Right atrium auricular region (tissue), 2 donors: ENCODE results near the gene KAZN. TPM values are rescaled to one million over a fixed set of nuclear protein-coding genes. Genes with fewer than 3 reads are reported as not detected.

ENCODE experiments used
- DNase-seq: peaks from one replicate; pipeline ENCODE4 v3.0.0-alpha.2; 2019; ENCODE audit warnings: low spot score
- H3K27ac ChIP-seq, 2 donors: fragments of 200-600 bp; sonication (generic); 1 replicate in 1 of 2; 2 replicates in 1 of 2; pipeline ENCODE4 v1.5.1; 2016 to 2019
- H3K27me3 ChIP-seq, 2 donors: fragments of 200-600 bp; sonication (generic); one replicate each; pipeline versions ENCODE4 v1.5.1 to v1.6.0; 2017 to 2019
- H3K36me3 ChIP-seq: fragments of 200-600 bp; sonication (generic); one replicate; pipeline ENCODE4 v1.5.1; 2016
- H3K4me1 ChIP-seq, 2 donors: fragments of 200-600 bp; sonication (generic); one replicate each; pipeline versions ENCODE4 v1.5.1 to v1.6.0; 2017 to 2019
- H3K4me3 ChIP-seq, 2 donors: fragments of 200-600 bp; sonication (generic); 1 replicate in 1 of 2; 2 replicates in 1 of 2; pipeline ENCODE4 v1.5.1; 2017 to 2019; ENCODE audit warnings: mild to moderate bottlenecking in 1 of 2, moderate library complexity in 1 of 2
- H3K9me3 ChIP-seq, 2 donors: fragments of 200-600 bp; sonication (generic); one replicate each; pipeline ENCODE4 v1.5.1; 2019
- total RNA-seq, 2 donors: library from RNA; depleted of rRNA; stranded (reverse); fragments of >200 nt; gene quantifications; one replicate each; pipeline ENCODE4 v1.1.0, GENCODE V29; 2016
- TF ChIP-seq, protein P1 (sequence below), 2 donors: fragments of 200-600 bp; sonication (generic); IDR thresholded peaks; one replicate each; pipeline ENCODE4 v1.5.1; 2019; ENCODE audit warnings: antibody characterized with exemption in 2 of 2

KAZN gene
- total RNA-seq, 2 donors from 2014 or later = 3.9 to 6.8 TPM

GRCh38 chr1:15027515-15027986 is 429.1 kb downstream of the KAZN start:
- no peaks in the 10 kb centered on the region for H3K9me3 ChIP-seq
- no peak overlapping the region for H3K4me3 ChIP-seq
- TF ChIP-seq, protein P1, sequence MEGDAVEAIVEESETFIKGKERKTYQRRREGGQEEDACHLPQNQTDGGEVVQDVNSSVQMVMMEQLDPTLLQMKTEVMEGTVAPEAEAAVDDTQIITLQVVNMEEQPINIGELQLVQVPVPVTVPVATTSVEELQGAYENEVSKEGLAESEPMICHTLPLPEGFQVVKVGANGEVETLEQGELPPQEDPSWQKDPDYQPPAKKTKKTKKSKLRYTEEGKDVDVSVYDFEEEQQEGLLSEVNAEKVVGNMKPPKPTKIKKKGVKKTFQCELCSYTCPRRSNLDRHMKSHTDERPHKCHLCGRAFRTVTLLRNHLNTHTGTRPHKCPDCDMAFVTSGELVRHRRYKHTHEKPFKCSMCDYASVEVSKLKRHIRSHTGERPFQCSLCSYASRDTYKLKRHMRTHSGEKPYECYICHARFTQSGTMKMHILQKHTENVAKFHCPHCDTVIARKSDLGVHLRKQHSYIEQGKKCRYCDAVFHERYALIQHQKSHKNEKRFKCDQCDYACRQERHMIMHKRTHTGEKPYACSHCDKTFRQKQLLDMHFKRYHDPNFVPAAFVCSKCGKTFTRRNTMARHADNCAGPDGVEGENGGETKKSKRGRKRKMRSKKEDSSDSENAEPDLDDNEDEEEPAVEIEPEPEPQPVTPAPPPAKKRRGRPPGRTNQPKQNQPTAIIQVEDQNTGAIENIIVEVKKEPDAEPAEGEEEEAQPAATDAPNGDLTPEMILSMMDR (IDR thresholded peaks at IDR 0.05) = peak; percentile 61 to 92
- peak; percentile 81 for DNase-seq
- no peak overlapping the region for H3K27ac ChIP-seq
- no peaks in the 10 kb centered on the region for H3K36me3 ChIP-seq
- H3K4me1 ChIP-seq = no peaks in the 10 kb centered on the region
- no peaks in the 10 kb centered on the region for H3K27me3 ChIP-seq

- Histone ChIP-seq H3K36me3 (no peaks in the 10 kb centered on the region), H3K27me3 (no peaks in the 10 kb centered on the region), H3K4me1 (no peaks in the 10 kb centered on the region), H3K9me3 (no peaks in the 10 kb centered on the region), H3K4me3 (no peak overlapping the region), H3K27ac (no peak overlapping the region)
- DNase-seq = peak; percentile 77
- TF ChIP-seq, protein P1 (IDR thresholded peaks at IDR 0.05) = no peak
Measured at GRCh38 chr1:15028102-15028501, 429.6 kb downstream of the KAZN start.

- no peaks in the 10 kb centered on the region for H3K9me3 ChIP-seq
- H3K4me3 ChIP-seq = no peak overlapping the region
- TF ChIP-seq, protein P1 (IDR thresholded peaks at IDR 0.05) = no peak
- H3K36me3 ChIP-seq = no peaks in the 10 kb centered on the region
- no peaks in the 10 kb centered on the region for H3K4me1 ChIP-seq
- no peak for DNase-seq
- no peak overlapping the region for H3K27ac ChIP-seq
- no peaks in the 10 kb centered on the region for H3K27me3 ChIP-seq
Measured at GRCh38 chr1:15028616-15029015, 430.1 kb downstream of the KAZN start.

DNA sequence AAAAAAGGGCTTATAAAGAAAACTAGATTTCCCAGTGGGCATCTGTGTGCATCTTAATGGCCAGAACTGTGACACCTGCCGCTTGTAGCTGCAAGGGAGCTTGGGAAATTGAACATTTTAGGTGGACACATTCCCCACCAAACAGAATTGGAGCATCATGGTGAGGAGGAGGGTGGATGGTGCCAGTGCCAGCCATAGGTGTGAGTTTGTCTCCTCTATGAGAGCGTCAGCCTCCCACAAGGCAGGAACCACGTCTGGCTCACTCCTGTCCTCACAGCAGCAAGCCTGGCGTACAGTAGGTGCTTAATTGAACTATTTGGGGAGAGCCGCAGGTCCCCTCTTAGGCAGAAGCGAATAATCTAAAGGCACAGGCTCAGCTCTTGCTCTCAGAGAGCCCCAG is 430.6 kb downstream of the KAZN start:
- TF ChIP-seq, protein P1 (IDR thresholded peaks at IDR 0.05) = no peak
- DNase-seq = no peak
- Histone ChIP-seq H3K36me3 (no peaks in the 10 kb centered on the region), H3K4me3 (no peak overlapping the region), H3K9me3 (no peaks in the 10 kb centered on the region), H3K27me3 (no peaks in the 10 kb centered on the region), H3K27ac (no peak overlapping the region), H3K4me1 (no peaks in the 10 kb centered on the region)

DNA sequence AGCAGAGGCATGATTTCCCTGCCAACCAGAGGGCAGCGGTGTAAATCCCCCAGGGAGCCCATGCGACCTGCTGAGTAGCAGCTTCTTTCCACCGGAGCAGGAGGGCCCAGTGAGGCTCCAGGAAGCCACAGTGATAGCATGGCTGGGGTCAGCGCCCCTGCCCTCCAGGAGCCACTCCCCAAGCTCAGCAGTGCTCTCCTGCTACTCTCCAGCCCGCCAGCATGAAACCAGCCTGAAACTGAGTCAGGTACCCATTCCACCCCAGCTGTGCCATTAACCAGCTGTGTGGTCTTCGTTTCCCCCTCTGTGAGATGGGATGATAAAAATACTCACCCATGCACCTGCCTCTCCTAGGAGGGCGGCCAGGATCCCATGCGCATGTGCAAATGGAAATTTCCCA is 431.3 kb downstream of the KAZN start:
- H3K27me3 ChIP-seq = no peaks in the 10 kb centered on the region
- no peaks in the 10 kb centered on the region for H3K36me3 ChIP-seq
- no peak overlapping the region for H3K27ac ChIP-seq
- no peak for DNase-seq
- H3K4me1 ChIP-seq = no peaks in the 10 kb centered on the region
- H3K4me3 ChIP-seq = no peak overlapping the region
- TF ChIP-seq, protein P1 (IDR thresholded peaks at IDR 0.05) = no peak
- H3K9me3 ChIP-seq = no peaks in the 10 kb centered on the region

DNA sequence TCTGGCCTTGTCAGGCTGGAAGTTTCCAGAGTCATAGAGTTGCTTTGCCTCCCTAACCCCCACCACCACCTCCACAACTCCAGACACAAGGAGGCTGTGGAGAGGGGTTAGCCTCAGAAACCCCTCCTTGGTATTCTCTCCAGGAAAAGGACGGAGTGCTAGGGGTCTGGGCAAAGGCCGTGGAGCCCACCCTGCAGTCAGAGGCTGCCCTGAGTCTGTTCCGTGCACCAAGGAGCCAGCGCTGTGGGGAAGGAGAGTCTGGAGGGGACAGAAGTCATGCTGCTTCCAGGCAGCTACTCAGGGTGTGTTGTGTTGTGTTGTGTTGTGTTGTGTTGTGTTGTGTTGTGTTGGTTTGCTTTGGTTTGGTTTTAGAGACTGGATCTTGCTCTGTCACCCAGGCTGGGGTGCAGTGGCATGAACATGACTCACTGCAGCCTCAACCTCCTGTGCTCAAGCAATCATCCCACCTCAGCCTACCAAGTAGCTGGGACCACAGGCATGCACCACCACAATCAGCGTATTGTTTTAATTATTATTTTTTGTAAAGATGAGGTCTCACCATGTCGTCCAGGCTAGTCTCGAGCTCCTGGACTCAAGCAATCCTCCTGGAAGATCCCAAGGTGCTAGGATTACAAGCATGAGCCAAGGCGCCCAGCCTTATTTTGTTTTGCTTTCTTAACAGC is 432.9 kb downstream of the KAZN start:
- TF ChIP-seq, protein P1 (IDR thresholded peaks at IDR 0.05) = no peak
- Histone ChIP-seq H3K27me3 (no peaks in the 10 kb centered on the region), H3K36me3 (no peaks in the 10 kb centered on the region), H3K27ac (no peak overlapping the region), H3K9me3 (no peaks in the 10 kb centered on the region), H3K4me3 (no peak overlapping the region), H3K4me1 (no peaks in the 10 kb centered on the region)
- no peak for DNase-seq
